HEK293 (cell line): ENCODE results near the gene STK16.

ENCODE experiments used
- ATF2 ChIP-seq: fragments of 450-650 bp; formaldehyde crosslinking; IDR thresholded peaks from 2 replicates; pipeline ENCODE4 v1.5.1; 2016; ENCODE audit warnings: missing biosample characterization, missing genetic modification characterization, low read depth
- HOXA7 ChIP-seq: sonication (generic); formaldehyde crosslinking; IDR thresholded peaks from 2 replicates; pipeline ENCODE4 v1.8.1; 2022; ENCODE audit warnings: missing genetic modification reagents, borderline replicate concordance
- SP2 ChIP-seq: fragments of 450-650 bp; formaldehyde crosslinking; IDR thresholded peaks from 2 replicates; pipeline ENCODE4 v1.5.1; 2016; ENCODE audit warnings: missing biosample characterization, missing genetic modification characterization
- TCF7L2 ChIP-seq: IDR thresholded peaks from 2 replicates; pipeline ENCODE4 v1.6.1; 2011; ENCODE audit warnings: low read depth, mild to moderate bottlenecking, inconsistent platforms, low read length, moderate library complexity, borderline replicate concordance
- YY1 ChIP-seq: fragments of 450-650 bp; formaldehyde crosslinking; IDR thresholded peaks from 2 replicates; pipeline ENCODE4 v1.5.1; 2018; ENCODE audit warnings: missing biosample characterization, missing genetic modification characterization
- ZBTB21 ChIP-seq: fragments of 450-650 bp; formaldehyde crosslinking; IDR thresholded peaks from 2 replicates; pipeline ENCODE4 v1.5.1; 2017; ENCODE audit warnings: missing biosample characterization, missing genetic modification characterization
- ZBTB7A ChIP-seq: fragments of 450-650 bp; formaldehyde crosslinking; IDR thresholded peaks from 2 replicates; pipeline ENCODE4 v1.5.1; 2016; ENCODE audit warnings: low read depth, missing biosample characterization, missing genetic modification characterization
- ZNF23 ChIP-seq: fragments of 450-650 bp; formaldehyde crosslinking; IDR thresholded peaks from 2 replicates; pipeline ENCODE4 v1.5.1; 2016; ENCODE audit warnings: missing biosample characterization, missing genetic modification characterization, borderline replicate concordance
- ZNF692 ChIP-seq: fragments of 450-650 bp; formaldehyde crosslinking; IDR thresholded peaks from 2 replicates; pipeline ENCODE4 v1.5.1; 2016; ENCODE audit warnings: missing biosample characterization, missing genetic modification characterization
- ZNF777 ChIP-seq: fragments of 450-650 bp; formaldehyde crosslinking; IDR thresholded peaks from 2 replicates; pipeline ENCODE4 v1.5.1; 2017; ENCODE audit warnings: missing biosample characterization, missing genetic modification characterization, borderline replicate concordance
- ZSCAN30 ChIP-seq: fragments of 450-650 bp; IDR thresholded peaks from 2 replicates; pipeline ENCODE4 v1.5.1; 2018; ENCODE audit warnings: missing biosample characterization, mild to moderate bottlenecking, missing genetic modification characterization, moderate library complexity
- TF ChIP-seq, protein P1 (sequence below): fragments of 450-650 bp; formaldehyde crosslinking; IDR thresholded peaks from 2 replicates; pipeline ENCODE4 v1.5.1; 2016; ENCODE audit warnings: missing biosample characterization, missing genetic modification characterization
- TF ChIP-seq, protein P2 (sequence below): fragments of 450-650 bp; formaldehyde crosslinking; IDR thresholded peaks from 2 replicates; pipeline ENCODE4 v1.5.1; 2016; ENCODE audit warnings: missing biosample characterization, missing genetic modification characterization

DNA sequence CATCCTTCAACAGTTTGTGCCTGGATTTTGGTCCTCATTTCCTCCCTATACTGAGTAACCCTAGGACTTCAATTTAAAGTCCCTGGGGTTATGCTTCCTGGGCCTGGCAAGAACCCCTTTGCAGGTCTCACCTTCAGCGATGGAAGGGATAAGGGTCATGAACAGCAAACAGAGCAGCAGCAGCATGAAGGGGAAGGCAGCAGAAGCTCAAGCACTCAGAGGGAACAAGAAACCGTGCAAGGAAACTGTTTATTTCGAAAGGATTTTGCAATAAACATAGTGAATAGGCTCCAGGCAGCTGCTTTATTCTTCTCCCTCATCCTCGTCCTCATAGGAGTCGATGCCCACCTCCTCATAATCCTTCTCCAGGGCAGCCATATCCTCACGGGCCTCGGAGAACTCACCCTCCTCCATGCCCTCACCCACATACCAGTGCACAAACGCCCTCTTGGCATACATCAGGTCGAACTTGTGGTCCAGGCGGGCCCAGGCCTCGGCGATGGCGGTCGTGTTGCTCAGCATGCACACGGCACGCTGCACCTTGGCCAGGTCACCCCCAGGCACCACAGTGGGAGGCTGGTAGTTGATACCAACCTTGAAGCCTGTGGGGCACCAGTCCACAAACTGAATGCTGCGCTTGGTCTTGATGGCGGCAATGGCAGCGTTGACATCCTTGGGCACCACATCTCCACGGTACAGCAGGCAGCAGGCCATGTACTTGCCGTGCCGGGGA, 4.9 kb downstream of the STK16 start:
- no peak for TF ChIP-seq ZNF692
- TF ChIP-seq, protein P1, sequence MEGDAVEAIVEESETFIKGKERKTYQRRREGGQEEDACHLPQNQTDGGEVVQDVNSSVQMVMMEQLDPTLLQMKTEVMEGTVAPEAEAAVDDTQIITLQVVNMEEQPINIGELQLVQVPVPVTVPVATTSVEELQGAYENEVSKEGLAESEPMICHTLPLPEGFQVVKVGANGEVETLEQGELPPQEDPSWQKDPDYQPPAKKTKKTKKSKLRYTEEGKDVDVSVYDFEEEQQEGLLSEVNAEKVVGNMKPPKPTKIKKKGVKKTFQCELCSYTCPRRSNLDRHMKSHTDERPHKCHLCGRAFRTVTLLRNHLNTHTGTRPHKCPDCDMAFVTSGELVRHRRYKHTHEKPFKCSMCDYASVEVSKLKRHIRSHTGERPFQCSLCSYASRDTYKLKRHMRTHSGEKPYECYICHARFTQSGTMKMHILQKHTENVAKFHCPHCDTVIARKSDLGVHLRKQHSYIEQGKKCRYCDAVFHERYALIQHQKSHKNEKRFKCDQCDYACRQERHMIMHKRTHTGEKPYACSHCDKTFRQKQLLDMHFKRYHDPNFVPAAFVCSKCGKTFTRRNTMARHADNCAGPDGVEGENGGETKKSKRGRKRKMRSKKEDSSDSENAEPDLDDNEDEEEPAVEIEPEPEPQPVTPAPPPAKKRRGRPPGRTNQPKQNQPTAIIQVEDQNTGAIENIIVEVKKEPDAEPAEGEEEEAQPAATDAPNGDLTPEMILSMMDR (tag by site-specific recombination), result no peak
- TF ChIP-seq, protein P2, sequence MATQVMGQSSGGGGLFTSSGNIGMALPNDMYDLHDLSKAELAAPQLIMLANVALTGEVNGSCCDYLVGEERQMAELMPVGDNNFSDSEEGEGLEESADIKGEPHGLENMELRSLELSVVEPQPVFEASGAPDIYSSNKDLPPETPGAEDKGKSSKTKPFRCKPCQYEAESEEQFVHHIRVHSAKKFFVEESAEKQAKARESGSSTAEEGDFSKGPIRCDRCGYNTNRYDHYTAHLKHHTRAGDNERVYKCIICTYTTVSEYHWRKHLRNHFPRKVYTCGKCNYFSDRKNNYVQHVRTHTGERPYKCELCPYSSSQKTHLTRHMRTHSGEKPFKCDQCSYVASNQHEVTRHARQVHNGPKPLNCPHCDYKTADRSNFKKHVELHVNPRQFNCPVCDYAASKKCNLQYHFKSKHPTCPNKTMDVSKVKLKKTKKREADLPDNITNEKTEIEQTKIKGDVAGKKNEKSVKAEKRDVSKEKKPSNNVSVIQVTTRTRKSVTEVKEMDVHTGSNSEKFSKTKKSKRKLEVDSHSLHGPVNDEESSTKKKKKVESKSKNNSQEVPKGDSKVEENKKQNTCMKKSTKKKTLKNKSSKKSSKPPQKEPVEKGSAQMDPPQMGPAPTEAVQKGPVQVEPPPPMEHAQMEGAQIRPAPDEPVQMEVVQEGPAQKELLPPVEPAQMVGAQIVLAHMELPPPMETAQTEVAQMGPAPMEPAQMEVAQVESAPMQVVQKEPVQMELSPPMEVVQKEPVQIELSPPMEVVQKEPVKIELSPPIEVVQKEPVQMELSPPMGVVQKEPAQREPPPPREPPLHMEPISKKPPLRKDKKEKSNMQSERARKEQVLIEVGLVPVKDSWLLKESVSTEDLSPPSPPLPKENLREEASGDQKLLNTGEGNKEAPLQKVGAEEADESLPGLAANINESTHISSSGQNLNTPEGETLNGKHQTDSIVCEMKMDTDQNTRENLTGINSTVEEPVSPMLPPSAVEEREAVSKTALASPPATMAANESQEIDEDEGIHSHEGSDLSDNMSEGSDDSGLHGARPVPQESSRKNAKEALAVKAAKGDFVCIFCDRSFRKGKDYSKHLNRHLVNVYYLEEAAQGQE (tag by site-specific recombination), result no peak
- no peak for TF ChIP-seq ZBTB7A (tag by site-specific recombination)
- no peak for TF ChIP-seq ATF2 (tag by site-specific recombination)
- no peak for TF ChIP-seq SP2 (tag by site-specific recombination)
- TF ChIP-seq ZNF23 (tag by site-specific recombination), result no peak
- TF ChIP-seq TCF7L2, result no peak
- no peak for TF ChIP-seq HOXA7 (CRISPR knock-in tag)
- TF ChIP-seq ZBTB21, result no peak
- no peak for TF ChIP-seq ZNF777 (tag by site-specific recombination)
- TF ChIP-seq ZSCAN30 (tag by site-specific recombination), result no peak
- no peak for TF ChIP-seq YY1 (tag by site-specific recombination)
